ENCODE results near the gene PAXIP1.

PAXIP1 gene

DNA sequence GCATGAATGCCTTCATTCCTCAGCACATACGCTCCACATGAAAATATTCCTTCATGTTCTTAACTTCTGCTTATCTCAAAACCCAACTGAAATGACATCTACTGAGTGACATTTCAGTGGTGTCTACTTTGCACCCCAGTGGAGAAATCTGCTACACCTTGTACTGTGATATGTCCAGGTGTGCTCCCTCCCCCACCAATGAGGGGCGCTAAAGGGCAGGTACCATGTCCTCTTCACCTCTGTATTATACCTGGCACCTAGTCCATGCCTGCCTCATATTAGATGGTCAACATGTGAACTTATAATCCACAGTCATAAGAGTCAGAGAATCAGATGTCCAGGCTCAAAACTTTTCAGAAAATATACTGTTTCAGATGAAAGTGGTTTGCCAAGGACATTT lies 2.1 kb downstream of the PAXIP1 start:
- peaks cover 27% of the 10 kb centered on the region for H4K20me1 ChIP-seq (ENCODE audit: control insufficient read depth, insufficient read depth, low read depth, low read length)
- peak overlapping the region; percentile 76 for H3K4me2 ChIP-seq (ENCODE audit: low read length)
- no peak for TF ChIP-seq EZH2phosphoT487 (IDR thresholded peaks at IDR 0.05; ENCODE audit: borderline replicate concordance, low read length)
- TF ChIP-seq, protein P1, sequence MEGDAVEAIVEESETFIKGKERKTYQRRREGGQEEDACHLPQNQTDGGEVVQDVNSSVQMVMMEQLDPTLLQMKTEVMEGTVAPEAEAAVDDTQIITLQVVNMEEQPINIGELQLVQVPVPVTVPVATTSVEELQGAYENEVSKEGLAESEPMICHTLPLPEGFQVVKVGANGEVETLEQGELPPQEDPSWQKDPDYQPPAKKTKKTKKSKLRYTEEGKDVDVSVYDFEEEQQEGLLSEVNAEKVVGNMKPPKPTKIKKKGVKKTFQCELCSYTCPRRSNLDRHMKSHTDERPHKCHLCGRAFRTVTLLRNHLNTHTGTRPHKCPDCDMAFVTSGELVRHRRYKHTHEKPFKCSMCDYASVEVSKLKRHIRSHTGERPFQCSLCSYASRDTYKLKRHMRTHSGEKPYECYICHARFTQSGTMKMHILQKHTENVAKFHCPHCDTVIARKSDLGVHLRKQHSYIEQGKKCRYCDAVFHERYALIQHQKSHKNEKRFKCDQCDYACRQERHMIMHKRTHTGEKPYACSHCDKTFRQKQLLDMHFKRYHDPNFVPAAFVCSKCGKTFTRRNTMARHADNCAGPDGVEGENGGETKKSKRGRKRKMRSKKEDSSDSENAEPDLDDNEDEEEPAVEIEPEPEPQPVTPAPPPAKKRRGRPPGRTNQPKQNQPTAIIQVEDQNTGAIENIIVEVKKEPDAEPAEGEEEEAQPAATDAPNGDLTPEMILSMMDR (IDR thresholded peaks at IDR 0.05; ENCODE audit: low read depth, low read length, poor library complexity, severe bottlenecking) = peak; percentile 86
- H3F3A ChIP-seq (ENCODE audit: control insufficient read depth, insufficient read depth) = peaks cover 8% of the 10 kb centered on the region
- peaks cover 92% of the 10 kb centered on the region for H3K79me2 ChIP-seq (ENCODE audit: control insufficient read depth, low read length)
- H3K36me3 ChIP-seq (ENCODE audit: control insufficient read depth, low read length) = peaks cover 83% of the 10 kb centered on the region
- no peaks in the 10 kb centered on the region for H3K9me2 ChIP-seq (replicated peaks; ENCODE audit: control insufficient read depth, low read length)
- peaks cover 32% of the 10 kb centered on the region for H3K4me1 ChIP-seq (ENCODE audit: control insufficient read depth, low read length)
- peak overlapping the region; percentile 74 for H3K4me3 ChIP-seq (ENCODE audit: low read length)
- H3K27me3 ChIP-seq (ENCODE audit: control insufficient read depth, low read length) = no peaks in the 10 kb centered on the region
- no peaks in the 10 kb centered on the region for H3K9me3 ChIP-seq (ENCODE audit: control insufficient read depth, insufficient read depth, low read length)
- H3K27ac ChIP-seq (ENCODE audit: low read depth, low read length) = no peak overlapping the region

DNA sequence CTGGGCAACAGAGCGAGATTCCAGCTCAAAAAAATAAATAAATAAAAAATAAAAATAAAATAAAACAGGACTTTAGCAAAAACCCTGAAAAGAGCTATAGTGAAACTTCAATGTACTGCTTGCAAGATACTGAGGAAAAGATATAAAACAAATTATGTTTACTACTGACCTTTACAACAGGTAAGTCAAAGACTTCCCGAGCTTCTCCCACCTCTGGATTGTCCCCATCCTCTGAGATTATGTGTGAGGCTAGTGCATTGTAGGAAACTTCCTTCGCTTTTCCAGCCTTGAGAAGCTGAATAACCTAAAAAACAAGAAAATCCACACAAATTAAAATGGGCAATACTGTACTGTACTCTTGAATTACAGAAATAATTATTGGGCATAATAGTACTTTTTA lies 4.4 kb downstream of the PAXIP1 start:
- H3K27ac ChIP-seq (ENCODE audit: low read depth, low read length) = no peak overlapping the region
- no peak for TF ChIP-seq EZH2phosphoT487 (IDR thresholded peaks at IDR 0.05; ENCODE audit: borderline replicate concordance, low read length)
- TF ChIP-seq, protein P1 (IDR thresholded peaks at IDR 0.05; ENCODE audit: low read depth, low read length, poor library complexity, severe bottlenecking) = no peak
- peaks cover 19% of the 10 kb centered on the region for H3K4me1 ChIP-seq (ENCODE audit: control insufficient read depth, low read length)
- no peaks in the 10 kb centered on the region for H3F3A ChIP-seq (ENCODE audit: control insufficient read depth, insufficient read depth)
- H3K4me2 ChIP-seq (ENCODE audit: low read length) = no peak overlapping the region
- H3K4me3 ChIP-seq (ENCODE audit: low read length) = no peak overlapping the region
- H3K36me3 ChIP-seq (ENCODE audit: control insufficient read depth, low read length) = peaks cover 82% of the 10 kb centered on the region
- no peaks in the 10 kb centered on the region for H3K9me3 ChIP-seq (ENCODE audit: control insufficient read depth, insufficient read depth, low read length)
- H3K27me3 ChIP-seq (ENCODE audit: control insufficient read depth, low read length) = no peaks in the 10 kb centered on the region
- H3K9me2 ChIP-seq (replicated peaks; ENCODE audit: control insufficient read depth, low read length) = no peaks in the 10 kb centered on the region
- peaks cover 86% of the 10 kb centered on the region for H3K79me2 ChIP-seq (ENCODE audit: control insufficient read depth, low read length)
- H4K20me1 ChIP-seq (ENCODE audit: control insufficient read depth, insufficient read depth, low read depth, low read length) = peaks cover 28% of the 10 kb centered on the region

DNA sequence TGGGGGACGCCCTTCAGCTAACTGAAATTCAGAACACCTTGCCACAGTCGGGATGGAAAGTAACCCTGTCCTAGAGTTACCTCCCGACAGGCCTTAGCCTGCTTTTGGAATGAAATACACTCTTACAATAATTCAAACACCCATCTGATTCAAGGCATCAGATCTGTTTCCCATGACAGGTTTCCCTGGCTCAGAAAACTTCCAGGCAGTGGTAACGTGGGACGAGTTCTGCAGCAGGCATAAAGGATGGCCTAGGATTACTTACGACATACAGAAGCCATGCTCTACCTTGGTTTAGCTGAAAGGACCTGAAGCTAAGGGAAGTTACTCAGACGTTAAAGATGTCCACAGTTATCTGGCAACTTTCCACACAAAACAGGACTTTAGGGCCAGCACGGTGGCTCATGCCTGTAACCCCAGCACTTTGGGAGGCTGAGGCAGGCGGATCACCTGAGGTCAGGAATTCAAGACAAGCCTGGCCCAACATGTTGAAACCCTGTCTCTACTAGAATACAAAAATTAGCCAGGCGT lies 5.0 kb downstream of the PAXIP1 start:
- Histone ChIP-seq H3K27ac (ENCODE audit: low read depth, low read length) (no peak overlapping the region), H4K20me1 (ENCODE audit: control insufficient read depth, insufficient read depth, low read depth, low read length) (peaks cover 28% of the 10 kb centered on the region), H3K4me1 (ENCODE audit: control insufficient read depth, low read length) (peaks cover 19% of the 10 kb centered on the region), H3K79me2 (ENCODE audit: control insufficient read depth, low read length) (peaks cover 89% of the 10 kb centered on the region), H3K27me3 (ENCODE audit: control insufficient read depth, low read length) (no peaks in the 10 kb centered on the region), H3K9me3 (ENCODE audit: control insufficient read depth, insufficient read depth, low read length) (no peaks in the 10 kb centered on the region), H3K36me3 (ENCODE audit: control insufficient read depth, low read length) (peaks cover 86% of the 10 kb centered on the region), H3F3A (ENCODE audit: control insufficient read depth, insufficient read depth) (no peaks in the 10 kb centered on the region), H3K4me2 (ENCODE audit: low read length) (no peak overlapping the region), H3K4me3 (ENCODE audit: low read length) (no peak overlapping the region), H3K9me2 (replicated peaks; ENCODE audit: control insufficient read depth, low read length) (no peaks in the 10 kb centered on the region)
- TF ChIP-seq EZH2phosphoT487 (IDR thresholded peaks at IDR 0.05; ENCODE audit: borderline replicate concordance, low read length) = no peak
- TF ChIP-seq, protein P1 (IDR thresholded peaks at IDR 0.05; ENCODE audit: low read depth, low read length, poor library complexity, severe bottlenecking) = no peak
